SJSA1 (cell line): ENCODE results near the gene CALY. TPM values are rescaled to one million over a fixed set of nuclear protein-coding genes. Genes with fewer than 3 reads are reported as not detected.

ENCODE experiments used
- DNase-seq, 2 experiments: peaks; one replicate each; pipeline ENCODE4 v3.0.0-alpha.2; 2015 to 2020; ENCODE audit warnings: low spot score in 2 of 2, low read depth in 1 of 2
- H3K27ac ChIP-seq: fragments of 250-450 bp; sonication (Bioruptor Pico); 2 replicates; pipeline ENCODE4 v1.5.1; 2020; ENCODE audit warnings: mild to moderate bottlenecking, moderate library complexity
- H3K27me3 ChIP-seq: fragments of 250-450 bp; sonication (Bioruptor Pico); replicated peaks from 2 replicates; pipeline ENCODE4 v1.5.1; 2020; ENCODE audit warnings: mild to moderate bottlenecking, moderate library complexity
- H3K36me3 ChIP-seq: fragments of 250-450 bp; sonication (Bioruptor Pico); 2 replicates; pipeline ENCODE4 v1.5.1; 2020; ENCODE audit warnings: mild to moderate bottlenecking
- H3K4me1 ChIP-seq: fragments of 250-450 bp; sonication (Bioruptor Pico); replicated peaks from 2 replicates; pipeline ENCODE4 v1.6.1; 2021; ENCODE audit warnings: mild to moderate bottlenecking
- H3K4me3 ChIP-seq: fragments of 250-450 bp; sonication (Bioruptor Pico); 2 replicates; pipeline ENCODE4 v1.5.1; 2020; ENCODE audit warnings: mild to moderate bottlenecking
- H3K9me3 ChIP-seq: fragments of 250-450 bp; sonication (Bioruptor Pico); replicated peaks from 2 replicates; pipeline ENCODE4 v1.5.1; 2020; ENCODE audit warnings: mild to moderate bottlenecking
- total RNA-seq: library from RNA; depleted of rRNA; stranded (reverse); fragments of >200 nt; shearing (Covaris generic); gene quantifications from 2 replicates; pipeline ENCODE4 v1.2.3, GENCODE V29; 2014

CALY gene
- total RNA-seq, 1 experiment from 2014 or later: not detected

DNA sequence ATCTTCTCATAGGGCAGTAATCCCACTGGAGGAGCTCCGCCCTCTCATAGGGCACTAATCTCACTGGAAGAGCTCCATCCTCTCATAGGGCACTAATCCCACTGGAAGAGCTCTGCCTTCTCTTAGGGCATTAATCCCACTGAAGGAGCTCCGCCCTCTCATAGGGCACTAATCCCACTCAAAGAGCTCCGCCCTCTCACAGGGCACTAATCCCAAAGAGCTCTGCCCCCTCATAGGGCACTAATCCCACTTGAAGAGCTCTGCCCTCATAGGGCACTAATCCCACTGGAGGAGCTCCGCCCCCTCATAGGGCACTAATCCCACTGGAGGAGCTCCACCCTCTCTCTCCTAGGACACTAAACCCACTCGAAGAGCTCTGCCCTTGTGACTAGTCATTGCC lies 24.5 kb upstream of the CALY start:
- Histone ChIP-seq H3K4me3 (no peak overlapping the region), H3K9me3 (no peaks in the 10 kb centered on the region), H3K27ac (no peak overlapping the region), H3K4me1 (peaks cover 10% of the 10 kb centered on the region), H3K27me3 (0 out of 2 replicates have a peak, but pooled peaks cover 2% of the 10 kb centered on the region), H3K36me3 (peaks cover 36% of the 10 kb centered on the region)
- no peak for DNase-seq

DNA sequence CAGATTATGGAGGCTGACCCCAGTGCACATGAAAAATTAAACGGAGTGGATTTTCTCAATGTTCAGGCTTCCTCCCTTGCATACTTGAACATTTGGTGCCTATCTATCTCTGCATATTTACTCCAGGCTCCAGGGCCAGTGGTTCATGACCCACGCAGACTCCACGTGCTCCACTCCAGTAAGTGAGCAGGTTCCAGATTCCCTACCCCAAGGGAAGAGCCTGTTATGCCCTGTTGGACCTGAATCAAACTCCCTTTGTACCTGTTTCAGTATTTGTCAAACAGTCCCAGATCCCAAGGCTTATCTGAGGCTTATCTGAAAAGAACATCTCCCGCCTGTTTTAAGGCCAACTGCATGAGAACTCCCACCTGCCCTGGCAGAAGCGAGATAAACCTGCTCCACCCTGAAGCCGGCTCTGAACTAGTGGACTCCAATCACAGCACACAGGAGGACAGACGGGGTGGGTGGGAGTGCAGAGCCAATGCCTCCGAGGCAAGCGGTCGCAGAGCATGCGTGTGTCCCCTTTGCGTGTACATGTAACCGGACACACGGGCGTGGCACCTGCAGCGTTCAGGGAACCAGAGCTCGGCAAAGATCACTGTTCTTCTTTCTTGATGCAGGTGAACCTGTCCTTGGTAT lies 23.4 kb upstream of the CALY start:
- peaks cover 24% of the 10 kb centered on the region for H3K36me3 ChIP-seq
- 0 out of 2 replicates have a peak, but pooled peaks cover 2% of the 10 kb centered on the region for H3K27me3 ChIP-seq
- H3K4me3 ChIP-seq: no peak overlapping the region
- no peak overlapping the region for H3K27ac ChIP-seq
- peaks cover 10% of the 10 kb centered on the region for H3K4me1 ChIP-seq
- H3K9me3 ChIP-seq: no peaks in the 10 kb centered on the region
- peak in 1 of 2 experiments; percentile 41 for DNase-seq

- peaks cover 19% of the 10 kb centered on the region for H3K36me3 ChIP-seq
- no peak overlapping the region for H3K4me3 ChIP-seq
- no peak for DNase-seq
- H3K27ac ChIP-seq: no peak overlapping the region
- peaks cover 10% of the 10 kb centered on the region for H3K4me1 ChIP-seq
- H3K27me3 ChIP-seq: 0 out of 2 replicates have a peak, but pooled peaks cover 2% of the 10 kb centered on the region
- H3K9me3 ChIP-seq: no peaks in the 10 kb centered on the region
These were observed 22.9 kb upstream of the CALY start for GRCh38 chr10:133359554-133359971.

- Histone ChIP-seq H3K4me1 (peaks cover 10% of the 10 kb centered on the region), H3K36me3 (peaks cover 16% of the 10 kb centered on the region), H3K27me3 (0 out of 2 replicates have a peak, but pooled peaks cover 2% of the 10 kb centered on the region), H3K4me3 (no peak overlapping the region), H3K9me3 (no peaks in the 10 kb centered on the region), H3K27ac (no peak overlapping the region)
- no peak for DNase-seq
These were observed 22.2 kb upstream of the CALY start for GRCh38 chr10:133358925-133359310.

DNA sequence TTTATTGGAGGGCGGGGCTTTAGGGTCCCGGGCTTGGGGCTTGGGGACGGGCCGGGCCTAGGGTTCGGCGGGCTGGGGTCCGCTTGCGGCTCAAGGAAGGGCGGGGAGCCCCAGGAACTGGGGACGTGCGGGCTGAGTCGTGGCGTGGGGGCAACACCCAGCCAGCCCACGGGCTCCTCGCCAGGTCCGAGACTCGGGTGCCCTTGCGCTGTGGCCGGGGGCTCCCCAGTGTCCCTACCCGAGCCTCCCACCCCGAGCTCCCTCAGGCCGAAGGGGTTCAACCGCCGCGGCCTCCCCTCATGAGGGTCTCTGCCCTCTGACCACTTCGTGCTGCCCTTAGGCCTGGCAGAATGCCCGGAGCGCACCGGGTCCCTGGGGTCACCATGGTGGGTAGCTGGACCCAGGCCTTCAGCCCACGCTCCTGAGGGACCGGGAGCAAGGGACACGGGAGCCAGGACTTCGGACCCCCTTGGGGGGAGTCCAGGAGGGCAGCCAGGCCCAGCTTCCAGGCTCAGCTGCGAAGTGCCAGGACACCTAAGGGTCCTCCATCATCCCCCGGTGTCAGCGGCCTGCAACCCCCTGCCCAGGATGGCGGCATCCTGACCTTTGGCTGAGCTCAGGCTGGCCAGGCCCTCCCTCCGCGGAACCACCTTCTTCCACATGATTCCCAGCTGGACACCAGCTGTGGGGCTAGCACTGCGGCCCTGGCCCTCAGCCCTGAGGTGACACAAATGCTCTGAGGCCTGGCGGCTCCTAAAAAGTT lies 21.6 kb upstream of the CALY start:
- Histone ChIP-seq H3K27me3 (0 out of 2 replicates have a peak, but pooled peaks cover 2% of the 10 kb centered on the region), H3K4me3 (no peak overlapping the region), H3K9me3 (no peaks in the 10 kb centered on the region), H3K4me1 (peaks cover 10% of the 10 kb centered on the region), H3K27ac (no peak overlapping the region), H3K36me3 (peaks cover 13% of the 10 kb centered on the region)
- DNase-seq: no peak

- Histone ChIP-seq H3K4me1 (peaks cover 10% of the 10 kb centered on the region), H3K9me3 (no peaks in the 10 kb centered on the region), H3K36me3 (peaks cover 5% of the 10 kb centered on the region), H3K27me3 (0 out of 2 replicates have a peak, but pooled peaks cover 2% of the 10 kb centered on the region), H3K27ac (no peak within 1 kb of the TSS), H3K4me3 (peak within 1 kb of the TSS; percentile 41)
- no peak for DNase-seq
These were observed 20.8 kb upstream of the CALY start, which contains the start of gene FUOM for GRCh38 chr10:133357285-133358161. FUOM (minus strand) TSS chr10:133358019; CDS start chr10:133358007, 12 bp downstream.

DNA sequence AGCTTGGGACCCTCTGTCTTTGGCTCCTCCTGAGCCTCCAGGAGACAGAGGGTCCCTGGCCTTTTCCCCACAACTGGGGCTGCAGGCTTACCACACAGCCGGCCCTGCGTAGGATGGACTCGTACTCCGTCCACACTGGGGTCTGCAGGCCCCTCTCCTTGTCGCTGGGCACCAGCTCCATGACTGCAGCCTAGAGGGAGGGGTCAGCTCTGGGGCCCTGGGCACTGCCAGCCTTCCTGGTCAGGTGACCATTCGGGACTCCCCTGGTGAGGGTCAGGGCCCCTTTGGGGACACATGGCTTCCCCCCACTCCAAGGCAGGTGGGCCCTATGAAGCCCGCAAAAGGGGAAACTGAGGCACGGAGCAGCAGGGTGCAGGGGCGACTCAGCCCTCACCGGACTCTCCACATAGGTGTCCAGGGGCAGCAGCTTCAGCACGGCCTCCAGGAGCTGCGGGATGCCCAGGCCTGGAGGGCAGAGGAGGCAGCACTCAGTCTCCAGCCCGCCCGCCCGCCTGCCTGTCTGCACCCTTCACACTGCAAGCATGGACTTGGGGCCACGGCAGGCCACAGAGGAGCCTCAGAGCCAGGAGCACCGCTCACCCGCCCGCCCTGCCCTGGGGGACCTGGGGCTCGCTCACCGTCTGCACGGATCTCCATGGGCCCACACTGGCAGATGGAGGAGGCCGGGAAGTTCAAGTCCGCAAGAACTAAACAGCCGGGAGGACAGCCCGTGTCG lies 20.0 kb upstream of the CALY start:
- H3K4me3 ChIP-seq: peak overlapping the region; percentile 41
- DNase-seq: no peak

DNA sequence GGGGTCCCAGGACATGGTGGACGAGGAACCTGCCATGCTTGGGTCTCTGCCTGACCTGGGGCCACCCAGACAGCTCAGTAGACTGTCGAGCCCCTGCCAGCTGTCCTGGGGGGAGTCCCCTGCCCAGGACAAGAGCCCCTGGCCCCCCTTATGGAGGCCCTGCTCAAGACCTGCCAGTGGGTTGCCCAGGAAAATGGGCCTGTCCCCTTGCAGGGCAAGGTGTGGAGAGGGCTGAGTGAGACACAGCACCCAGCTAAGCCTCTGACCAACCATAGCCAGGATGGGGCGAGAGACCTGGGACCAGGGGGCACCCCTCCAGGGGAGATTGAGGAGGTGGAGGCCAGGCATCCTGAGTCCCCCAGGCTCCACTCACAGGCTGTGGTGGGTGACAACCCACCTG lies 19.3 kb upstream of the CALY start:
- peaks cover 10% of the 10 kb centered on the region for H3K4me1 ChIP-seq
- H3K9me3 ChIP-seq: no peaks in the 10 kb centered on the region
- 0 out of 2 replicates have a peak, but pooled peaks cover 4% of the 10 kb centered on the region for H3K27me3 ChIP-seq
- no peak for DNase-seq
- no peaks in the 10 kb centered on the region for H3K36me3 ChIP-seq
- no peak overlapping the region for H3K27ac ChIP-seq
- no peak overlapping the region for H3K4me3 ChIP-seq

More for the DNA sequence above, 20.0 kb upstream of the CALY start:
- H3K4me1 ChIP-seq: peaks cover 10% of the 10 kb centered on the region
- H3K27me3 ChIP-seq: 0 out of 2 replicates have a peak, but pooled peaks cover 2% of the 10 kb centered on the region
- no peak overlapping the region for H3K27ac ChIP-seq
- H3K9me3 ChIP-seq: no peaks in the 10 kb centered on the region
- H3K36me3 ChIP-seq: peaks cover under 1% of the 10 kb centered on the region; the same call in 1 of the 2 replicates

DNA sequence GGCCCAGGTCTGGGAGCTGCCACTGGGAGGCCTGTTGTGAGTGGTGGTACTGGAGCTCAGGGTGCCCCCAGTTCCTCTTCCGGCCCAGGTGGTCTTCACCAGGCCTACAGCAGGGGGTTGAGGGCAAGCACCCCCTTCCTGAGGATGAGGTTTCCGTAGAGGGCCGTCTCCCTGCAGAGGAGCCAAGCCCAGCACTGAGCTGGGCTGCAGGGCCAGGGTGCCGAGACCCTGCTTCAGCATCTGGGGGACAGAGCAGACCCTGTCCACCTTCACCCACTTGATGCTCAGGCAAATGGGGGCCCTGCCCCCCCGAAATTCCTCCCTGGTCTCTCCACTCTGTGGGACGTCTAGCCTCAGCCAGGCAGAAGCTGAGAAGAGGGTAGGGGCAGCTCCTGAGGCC lies 18.6 kb upstream of the CALY start:
- no peak for DNase-seq
- Histone ChIP-seq H3K27me3 (0 out of 2 replicates have a peak, but pooled peaks cover 5% of the 10 kb centered on the region), H3K4me3 (no peak overlapping the region), H3K36me3 (no peaks in the 10 kb centered on the region), H3K9me3 (no peaks in the 10 kb centered on the region), H3K4me1 (peaks cover 10% of the 10 kb centered on the region), H3K27ac (no peak overlapping the region)

DNA sequence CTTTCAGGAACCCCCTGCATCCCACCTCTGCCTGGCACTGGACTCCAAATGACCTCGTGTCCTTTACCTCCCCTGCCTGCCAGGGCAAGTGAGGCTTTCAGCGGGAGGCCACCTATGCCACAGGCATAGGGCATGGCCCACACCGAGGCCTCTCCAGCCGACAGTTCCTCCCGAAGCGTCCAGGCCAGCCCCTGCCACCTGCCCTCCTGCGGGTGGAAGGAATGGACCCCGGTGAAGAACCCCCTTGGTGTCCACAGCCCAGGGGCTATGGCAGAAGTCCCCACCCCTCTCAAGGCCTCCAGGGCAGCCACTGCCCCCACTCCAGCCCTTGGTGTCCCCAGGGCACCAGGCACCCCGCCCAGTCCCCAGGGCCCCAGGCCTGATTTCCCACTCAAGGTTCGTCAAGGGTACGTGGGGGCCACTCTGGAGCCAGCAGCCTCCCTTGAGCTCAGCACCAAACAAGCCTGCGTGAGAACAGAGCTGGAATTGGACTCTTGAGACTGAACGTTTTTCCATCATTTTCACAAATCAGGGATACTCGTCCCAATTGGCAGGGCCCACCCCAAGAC lies 18.1 kb upstream of the CALY start:
- H3K27me3 ChIP-seq: 0 out of 2 replicates have a peak, but pooled peaks cover 5% of the 10 kb centered on the region

GRCh38 chr10:133353988-133354605 lies 17.4 kb upstream of the CALY start:
- Histone ChIP-seq H3K4me1 (peaks cover 10% of the 10 kb centered on the region), H3K36me3 (no peaks in the 10 kb centered on the region), H3K9me3 (no peaks in the 10 kb centered on the region), H3K4me3 (no peak overlapping the region), H3K27me3 (0 out of 2 replicates have a peak, but pooled peaks cover 5% of the 10 kb centered on the region), H3K27ac (no peak overlapping the region)
- DNase-seq: no peak

More for the DNA sequence above, 18.1 kb upstream of the CALY start:
- Histone ChIP-seq H3K9me3 (no peaks in the 10 kb centered on the region), H3K4me3 (no peak overlapping the region), H3K36me3 (no peaks in the 10 kb centered on the region), H3K27ac (no peak overlapping the region), H3K4me1 (peaks cover 10% of the 10 kb centered on the region)
- no peak for DNase-seq
